ENCODE results near the gene SV2B. TPM values are rescaled to one million over a fixed set of nuclear protein-coding genes. Genes with fewer than 3 reads are reported as not detected.

The SV2B gene
- total and polyA plus RNA-seq, 2 donors (not counting 3 experiments of a cell fraction or from before 2014, with no cell fraction given): not detected

- no peak for TF ChIP-seq JUN (IDR thresholded peaks at IDR 0.05; ENCODE audit: borderline replicate concordance, insufficient read depth, insufficient read length, low read depth)
- Histone ChIP-seq H3K9me3 (replicated peaks; ENCODE audit: control insufficient read depth, insufficient read depth, low read length) (no peaks in the 10 kb centered on the region), H3K9ac (replicated peaks; ENCODE audit: extremely low read depth, insufficient read depth, low read length) (no peak overlapping the region), H3K4me1 (ENCODE audit: control insufficient read depth, extremely low read depth, insufficient read depth, low read length) (no peaks in the 10 kb centered on the region), H2AFZ (ENCODE audit: low read depth, low read length) (no peak overlapping the region), H3K4me2 (ENCODE audit: insufficient read depth, low read length) (no peak overlapping the region), H3K79me2 (ENCODE audit: control insufficient read depth, insufficient read depth, low read length) (no peaks in the 10 kb centered on the region), H3K4me3 (replicated peaks in 1 of 3; ENCODE audit: insufficient read depth in 1 of 3, low read depth in 1 of 3, low read length in 3 of 3) (no peak overlapping the region), H3K27me3 (ENCODE audit: control insufficient read depth in 2 of 2, insufficient read depth in 2 of 2, low read length in 2 of 2) (no peaks in the 10 kb centered on the region), H3K27ac (ENCODE audit: insufficient read depth, low read depth, low read length) (no peak overlapping the region), H3K36me3 (ENCODE audit: control insufficient read depth in 2 of 2, extremely low read depth in 1 of 2, insufficient read depth in 2 of 2, low read length in 2 of 2) (no peaks in the 10 kb centered on the region), H4K20me1 (replicated peaks; ENCODE audit: control insufficient read depth, extremely low read depth, insufficient read depth, low read length) (no peaks in the 10 kb centered on the region), H3K9me1 (replicated peaks; ENCODE audit: control insufficient read depth, extremely low read depth, insufficient read depth, low read length) (no peaks in the 10 kb centered on the region)
- ChIA-PET CTCF (interaction anchor here (2.1 kb wide), 1 partner anchor 18 kb away, joined by 11 read pairs; no protein-coding TSS in a partner anchor), POLR2A (no interaction called here)
- FAIRE-seq: no peak
- intact Hi-C loops (cut with micrococcal nuclease): no loop called here
- dilution Hi-C loops (cut with MboI; ENCODE audit: extremely low pct_ligation_motif_present, low sequenced_read_pairs): no loop called here
- DNase-seq (ENCODE audit: low read depth, low spot score): no peak
- BruUV-seq (replicated peaks): no TSS peak
These were observed 153.5 kb downstream of the SV2B start for GRCh38 chr15:91253605-91254004.

GRCh38 chr15:91254766-91255165 lies 154.7 kb downstream of the SV2B start:
- no peak for DNase-seq (ENCODE audit: low read depth, low spot score)
- H3K36me3 ChIP-seq (ENCODE audit: control insufficient read depth in 2 of 2, extremely low read depth in 1 of 2, insufficient read depth in 2 of 2, low read length in 2 of 2): no peaks in the 10 kb centered on the region
- FAIRE-seq: no peak

More at GRCh38 chr15:91254766-91255165, 154.7 kb downstream of the SV2B start:
- H4K20me1 ChIP-seq (replicated peaks; ENCODE audit: control insufficient read depth, extremely low read depth, insufficient read depth, low read length): no peaks in the 10 kb centered on the region
- H3K79me2 ChIP-seq (ENCODE audit: control insufficient read depth, insufficient read depth, low read length): no peaks in the 10 kb centered on the region
- ChIA-PET POLR2A (no interaction called here), CTCF (interaction anchor here (2.1 kb wide), 1 partner anchor 17 kb away, joined by 11 read pairs; no protein-coding TSS in a partner anchor)
- H3K27ac ChIP-seq (ENCODE audit: insufficient read depth, low read depth, low read length): no peak overlapping the region
- H3K9ac ChIP-seq (replicated peaks; ENCODE audit: extremely low read depth, insufficient read depth, low read length): no peak overlapping the region
- H2AFZ ChIP-seq (ENCODE audit: low read depth, low read length): no peak overlapping the region
- TF ChIP-seq MYC (IDR thresholded peaks at IDR 0.05; ENCODE audit: low read depth, low read length) (no peak), FOS (IDR thresholded peaks at IDR 0.05; ENCODE audit: borderline replicate concordance, insufficient read depth, low read length) (no peak), JUN (IDR thresholded peaks at IDR 0.05; ENCODE audit: borderline replicate concordance, insufficient read depth, insufficient read length, low read depth) (no peak), EZH2 (IDR thresholded peaks at IDR 0.05; ENCODE audit: borderline replicate concordance, low read depth, low read length, severe bottlenecking) (no peak), GATA2 (IDR thresholded peaks at IDR 0.05; ENCODE audit: insufficient read depth, insufficient read length, low read depth, low read length) (no peak), POLR2A (IDR thresholded peaks at IDR 0.05; ENCODE audit: low read depth, low read length) (no peak), POLR2AphosphoS5 (IDR thresholded peaks at IDR 0.05; ENCODE audit: insufficient read depth, low read depth, low read length) (no peak), MAX (IDR thresholded peaks at IDR 0.05; ENCODE audit: insufficient read depth, insufficient read length) (no peak), CTCF (IDR thresholded peaks at IDR 0.05; ENCODE audit: extremely low read depth in 1 of 2, insufficient read depth in 1 of 2, low read depth in 1 of 2, low read length in 2 of 2) (no peak)
- BruUV-seq (replicated peaks): no TSS peak
- no peaks in the 10 kb centered on the region for H3K9me3 ChIP-seq (replicated peaks; ENCODE audit: control insufficient read depth, insufficient read depth, low read length)
- H3K4me1 ChIP-seq (ENCODE audit: control insufficient read depth, extremely low read depth, insufficient read depth, low read length): no peaks in the 10 kb centered on the region
- H3K4me2 ChIP-seq (ENCODE audit: insufficient read depth, low read length): no peak overlapping the region
- H3K27me3 ChIP-seq (ENCODE audit: control insufficient read depth in 2 of 2, insufficient read depth in 2 of 2, low read length in 2 of 2): no peaks in the 10 kb centered on the region
- H3K9me1 ChIP-seq (replicated peaks; ENCODE audit: control insufficient read depth, extremely low read depth, insufficient read depth, low read length): no peaks in the 10 kb centered on the region
- intact Hi-C loops (cut with micrococcal nuclease): no loop called here
- dilution Hi-C loops (cut with MboI; ENCODE audit: extremely low pct_ligation_motif_present, low sequenced_read_pairs): no loop called here
- no peak overlapping the region for H3K4me3 ChIP-seq (replicated peaks in 1 of 3; ENCODE audit: insufficient read depth in 1 of 3, low read depth in 1 of 3, low read length in 3 of 3)
